ENCODE results near the gene BCAS3.

DNA sequence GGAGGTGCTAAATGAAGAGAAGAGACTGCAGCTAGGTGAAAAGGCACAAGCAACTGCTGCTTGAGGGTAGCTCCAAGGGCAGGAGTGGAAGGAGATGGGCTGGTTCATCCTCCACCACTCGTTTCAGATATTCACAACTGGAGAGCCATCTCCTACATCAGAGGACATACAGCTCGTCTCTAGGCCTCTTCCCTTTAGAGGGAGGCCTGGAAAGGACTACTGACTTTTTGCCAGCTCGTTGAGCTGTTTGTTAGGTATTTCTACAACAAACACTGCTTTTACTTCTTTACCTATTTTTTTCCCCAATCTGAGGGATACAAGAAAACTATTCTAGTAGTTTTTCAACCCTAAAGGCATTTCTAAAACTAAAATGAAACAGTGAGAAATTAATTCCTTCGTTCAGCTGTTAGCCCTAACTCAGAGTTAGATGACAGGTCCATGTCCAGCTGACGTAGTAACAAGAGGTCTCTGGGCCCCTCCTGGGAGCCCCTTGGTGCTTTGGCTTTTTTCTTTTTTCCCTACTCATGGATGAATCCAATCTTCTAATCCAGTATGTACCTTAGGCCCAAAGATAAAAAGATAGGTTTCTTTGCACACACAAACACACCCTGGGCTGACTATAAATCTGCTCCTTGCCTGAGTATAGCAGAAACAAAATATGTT is 674.2 kb downstream of the BCAS3 start:
- TF ChIP-seq ZFX (IDR thresholded peaks at IDR 0.05; ENCODE audit: borderline replicate concordance): no peak
- TF ChIP-seq, protein P1, sequence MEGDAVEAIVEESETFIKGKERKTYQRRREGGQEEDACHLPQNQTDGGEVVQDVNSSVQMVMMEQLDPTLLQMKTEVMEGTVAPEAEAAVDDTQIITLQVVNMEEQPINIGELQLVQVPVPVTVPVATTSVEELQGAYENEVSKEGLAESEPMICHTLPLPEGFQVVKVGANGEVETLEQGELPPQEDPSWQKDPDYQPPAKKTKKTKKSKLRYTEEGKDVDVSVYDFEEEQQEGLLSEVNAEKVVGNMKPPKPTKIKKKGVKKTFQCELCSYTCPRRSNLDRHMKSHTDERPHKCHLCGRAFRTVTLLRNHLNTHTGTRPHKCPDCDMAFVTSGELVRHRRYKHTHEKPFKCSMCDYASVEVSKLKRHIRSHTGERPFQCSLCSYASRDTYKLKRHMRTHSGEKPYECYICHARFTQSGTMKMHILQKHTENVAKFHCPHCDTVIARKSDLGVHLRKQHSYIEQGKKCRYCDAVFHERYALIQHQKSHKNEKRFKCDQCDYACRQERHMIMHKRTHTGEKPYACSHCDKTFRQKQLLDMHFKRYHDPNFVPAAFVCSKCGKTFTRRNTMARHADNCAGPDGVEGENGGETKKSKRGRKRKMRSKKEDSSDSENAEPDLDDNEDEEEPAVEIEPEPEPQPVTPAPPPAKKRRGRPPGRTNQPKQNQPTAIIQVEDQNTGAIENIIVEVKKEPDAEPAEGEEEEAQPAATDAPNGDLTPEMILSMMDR (IDR thresholded peaks at IDR 0.05): no peak
